GM18858 (cell line): Measurements from ENCODE around the gene CRY2.

ENCODE experiments used
- ATAC-seq: cut with Tn5 transposase; IDR thresholded peaks from one replicate; pipeline ENCODE4 v1.9.1; 2021; ENCODE audit not compliant: unreplicated experiment

Gene CRY2

GRCh38 chr11:45847911-45848316, 639 bp downstream of the CRY2 start:
- no peak for ATAC-seq

DNA sequence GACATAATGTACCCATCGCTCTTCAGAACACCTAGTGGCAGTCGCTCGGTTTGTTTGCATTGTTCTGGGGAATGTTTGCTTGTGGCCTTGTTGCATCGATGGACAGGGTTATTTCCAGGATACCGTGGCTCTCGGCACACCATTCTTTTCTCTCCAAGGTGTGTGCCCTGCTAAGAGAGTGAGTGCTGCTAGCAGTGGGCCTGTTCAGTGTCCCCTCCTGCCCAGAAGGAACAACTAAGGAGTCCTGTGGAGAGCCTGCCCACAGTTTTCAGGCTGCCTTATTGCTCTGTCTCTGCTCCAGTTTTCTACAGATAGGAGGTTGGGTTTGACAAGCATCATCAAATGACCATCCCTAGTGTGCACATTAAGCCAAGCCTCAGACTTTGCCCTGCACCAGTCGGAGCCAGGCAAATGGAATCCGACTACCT, 1.4 kb downstream of the CRY2 start:
- ATAC-seq: no peak

DNA sequence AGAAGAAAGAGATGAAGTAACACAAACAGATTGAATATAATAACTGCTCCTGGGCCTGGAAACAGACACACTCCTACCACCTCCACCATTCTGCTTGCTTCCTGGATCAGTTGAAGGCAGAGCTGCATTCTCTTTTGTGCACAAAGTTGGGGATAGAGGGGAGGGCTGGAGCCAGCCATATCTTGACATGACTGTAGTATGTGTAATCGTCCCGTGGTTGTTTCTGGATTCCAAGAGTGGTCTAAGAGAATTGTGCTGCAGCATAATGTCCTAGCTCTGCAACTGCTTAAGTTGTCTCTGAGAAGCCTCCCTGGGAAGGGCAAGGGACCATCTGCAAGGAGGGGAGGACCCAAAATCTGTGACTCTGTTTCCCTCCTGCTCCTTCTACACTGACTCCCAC, 3.2 kb downstream of the CRY2 start:
- no peak for ATAC-seq

DNA sequence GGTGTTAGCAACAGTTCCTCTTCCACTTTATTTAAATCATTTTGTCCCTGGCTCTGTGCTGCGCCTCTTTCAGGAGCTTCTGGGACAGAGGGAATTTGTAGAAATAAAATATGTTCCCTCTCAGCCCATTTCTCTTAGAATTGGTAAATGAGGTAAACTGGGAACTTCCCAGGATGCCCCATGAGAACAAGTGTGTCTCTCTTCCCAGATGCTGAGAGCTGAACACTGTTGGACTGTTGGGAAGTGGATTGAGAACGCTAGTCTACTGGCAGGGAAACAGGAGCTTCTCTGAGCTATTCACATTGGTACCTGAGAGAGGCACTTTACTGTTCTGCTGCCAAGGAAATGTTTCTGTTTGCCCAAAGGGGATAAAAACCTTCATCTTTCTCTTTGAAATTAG, 4.0 kb downstream of the CRY2 start:
- no peak for ATAC-seq

- no peak for ATAC-seq
Measured at GRCh38 chr11:45852018-45852711, 4.9 kb downstream of the CRY2 start.

DNA sequence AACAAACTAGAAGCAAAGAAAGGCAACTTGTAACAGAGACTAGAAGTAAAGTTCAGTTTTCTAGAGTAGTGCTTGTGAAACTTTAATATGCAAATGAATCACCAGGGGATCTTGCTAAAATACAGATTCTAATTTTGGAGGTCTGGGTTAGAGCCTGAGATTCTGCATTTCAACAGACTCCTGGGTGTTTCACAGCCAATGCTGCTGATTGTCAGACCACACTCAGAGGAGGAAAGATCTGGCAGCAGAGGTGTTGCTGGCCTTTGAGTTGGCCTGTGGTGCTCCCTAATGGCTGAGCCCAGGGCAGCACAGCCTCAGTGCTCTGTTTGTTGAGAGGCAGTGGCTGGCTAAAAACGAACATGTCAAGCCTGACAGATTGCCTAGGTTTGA, 5.4 kb downstream of the CRY2 start:
- peak; percentile 56 for ATAC-seq

DNA sequence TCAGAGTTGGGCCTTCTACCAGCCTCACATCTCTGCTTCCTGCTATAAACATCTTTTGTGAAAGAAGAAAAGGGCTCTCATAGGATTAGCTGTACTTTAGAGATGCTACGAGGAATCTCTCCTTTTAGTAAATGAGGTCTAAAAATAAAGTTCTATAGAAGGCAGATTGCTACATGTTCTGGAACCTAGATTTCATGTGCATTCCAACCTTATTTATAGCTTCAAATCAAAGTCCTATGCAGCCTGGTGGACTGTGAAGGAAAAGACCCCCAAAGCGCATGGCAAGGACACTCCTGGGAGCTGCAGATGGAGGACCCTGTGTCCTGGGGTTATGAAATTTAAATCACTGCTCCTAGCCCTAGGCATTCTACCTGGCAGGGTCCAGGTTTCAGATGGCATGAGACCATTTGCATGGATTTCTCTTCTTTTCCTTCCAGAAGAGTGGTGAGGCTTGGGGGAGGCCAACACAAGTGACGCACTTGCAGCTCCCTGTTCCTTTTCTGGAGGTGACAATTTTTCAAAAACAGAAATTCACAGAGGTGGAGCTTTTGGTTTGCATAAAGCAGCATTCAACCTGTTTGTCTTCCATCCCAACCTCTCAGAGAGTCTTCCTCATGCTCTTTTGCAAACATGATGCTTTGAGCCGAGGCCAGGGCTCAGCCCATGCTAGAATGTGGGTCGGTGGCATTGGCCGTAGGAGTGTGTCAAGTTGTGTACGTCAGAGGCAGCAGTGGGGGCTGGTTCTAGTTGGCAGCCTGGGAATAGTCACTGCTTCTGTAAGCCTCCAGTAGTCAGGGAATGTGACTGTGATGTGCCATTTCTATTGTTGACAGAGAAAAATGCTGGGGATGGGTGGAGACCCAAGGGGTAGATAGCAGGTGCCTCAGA, 6.3 kb downstream of the CRY2 start:
- ATAC-seq: no peak

DNA sequence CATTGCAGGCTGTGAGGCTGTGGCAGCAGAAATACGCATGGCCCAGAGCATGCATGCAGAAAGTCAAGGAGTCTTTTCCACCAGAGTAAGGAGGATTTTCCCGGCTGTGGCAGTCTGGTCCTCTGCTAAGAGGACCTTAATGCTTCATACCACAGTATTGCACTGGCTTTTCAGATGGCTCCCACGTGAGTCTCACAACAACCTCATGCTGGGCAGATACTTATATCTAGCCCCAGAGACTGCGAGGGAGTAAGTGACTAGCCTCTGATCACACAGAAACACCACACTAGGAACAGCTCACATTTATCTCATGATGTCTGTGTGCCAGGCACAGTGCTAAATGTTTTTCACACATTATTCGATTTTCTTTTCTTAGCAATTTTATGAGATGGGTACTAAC, 8.0 kb downstream of the CRY2 start:
- no peak for ATAC-seq

- no peak for ATAC-seq
Measured at GRCh38 chr11:45856044-45856468, 8.8 kb downstream of the CRY2 start.

- ATAC-seq: no peak
Measured at GRCh38 chr11:45857961-45858474, 10.7 kb downstream of the CRY2 start.

GRCh38 chr11:45858751-45859398, 11.6 kb downstream of the CRY2 start:
- ATAC-seq: no peak

GRCh38 chr11:45859661-45860140, 12.4 kb downstream of the CRY2 start:
- no peak for ATAC-seq

GRCh38 chr11:45860348-45860747, 13.1 kb downstream of the CRY2 start:
- no peak for ATAC-seq

DNA sequence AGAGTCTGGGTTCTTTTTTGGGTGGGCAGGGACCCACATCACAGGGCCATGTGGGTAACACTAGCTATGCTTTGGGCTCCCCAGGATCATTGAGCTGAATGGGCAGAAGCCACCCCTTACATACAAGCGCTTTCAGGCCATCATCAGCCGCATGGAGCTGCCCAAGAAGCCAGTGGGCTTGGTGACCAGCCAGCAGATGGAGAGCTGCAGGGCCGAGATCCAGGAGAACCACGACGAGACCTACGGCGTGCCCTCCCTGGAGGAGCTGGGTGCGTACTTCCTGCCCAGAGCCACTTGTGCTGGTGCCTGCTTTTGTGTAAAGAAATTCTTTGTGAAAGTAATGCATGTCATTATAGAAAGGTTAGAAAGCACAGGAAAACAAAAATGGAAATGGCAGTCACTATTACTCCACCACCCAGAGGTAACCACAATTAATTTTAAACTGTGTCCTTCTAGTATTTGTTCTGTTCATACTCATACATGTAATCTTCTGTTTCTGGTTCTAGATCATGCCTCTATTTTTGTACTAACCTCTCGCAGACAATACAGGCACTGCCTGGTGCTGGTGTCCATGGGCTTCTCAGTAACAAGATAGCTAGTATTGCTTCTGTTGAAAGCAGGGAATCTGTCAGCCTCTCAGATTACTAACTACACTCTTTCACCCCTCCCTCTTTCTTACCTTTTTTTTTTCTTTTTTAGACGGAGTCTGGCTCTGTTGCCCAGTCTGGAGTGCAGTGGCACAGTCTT, 13.7 kb downstream of the CRY2 start:
- no peak for ATAC-seq

DNA sequence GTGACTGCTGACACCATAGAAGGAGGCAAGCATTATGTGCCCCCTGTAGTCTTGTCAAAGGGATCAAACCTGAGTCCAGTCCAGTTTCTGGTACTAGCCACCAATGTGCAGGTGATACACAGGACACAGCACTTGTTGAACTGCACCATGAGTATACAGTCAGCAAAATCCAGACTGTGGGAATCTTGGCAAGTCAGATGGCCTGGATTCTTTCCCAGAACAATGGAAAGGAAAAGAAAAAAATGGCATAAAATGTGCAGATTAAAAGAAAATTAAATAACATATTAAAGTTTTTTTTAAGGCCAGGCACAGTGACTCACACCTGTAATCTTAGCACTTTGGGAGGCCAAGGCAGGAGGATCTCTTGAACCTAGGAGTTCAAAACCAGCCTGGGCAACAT, 16.8 kb downstream of the CRY2 start:
- ATAC-seq: no peak

DNA sequence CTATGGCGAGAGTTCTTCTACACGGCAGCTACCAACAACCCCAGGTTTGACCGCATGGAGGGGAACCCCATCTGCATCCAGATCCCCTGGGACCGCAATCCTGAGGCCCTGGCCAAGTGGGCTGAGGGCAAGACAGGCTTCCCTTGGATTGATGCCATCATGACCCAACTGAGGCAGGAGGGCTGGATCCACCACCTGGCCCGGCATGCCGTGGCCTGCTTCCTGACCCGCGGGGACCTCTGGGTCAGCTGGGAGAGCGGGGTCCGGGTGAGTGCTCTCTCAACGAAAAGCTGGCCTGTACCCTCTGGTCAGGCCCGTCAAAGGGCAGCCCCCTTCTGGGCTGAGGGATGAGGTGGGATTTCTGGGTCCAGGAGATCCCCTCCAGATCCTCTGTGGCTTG, 22.3 kb downstream of the CRY2 start:
- ATAC-seq: no peak

DNA sequence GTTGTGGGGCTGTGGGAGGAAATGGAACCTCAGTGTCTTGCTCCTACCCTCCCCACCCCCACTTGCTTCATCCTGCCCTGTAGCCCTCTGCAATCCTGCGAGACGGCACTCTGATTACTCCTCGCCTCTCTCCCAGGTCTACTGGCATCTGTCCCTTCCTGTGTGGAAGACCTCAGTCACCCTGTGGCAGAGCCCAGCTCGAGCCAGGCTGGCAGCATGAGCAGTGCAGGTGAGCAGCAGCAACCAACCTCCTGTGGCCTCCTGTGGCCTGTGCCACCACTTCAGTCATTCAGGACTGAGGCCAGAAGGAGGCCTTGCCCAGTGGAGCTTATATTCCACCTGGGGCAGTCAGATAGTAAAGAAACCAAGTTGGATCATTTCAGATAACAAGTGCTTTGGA, 23.4 kb downstream of the CRY2 start:
- no peak for ATAC-seq

DNA sequence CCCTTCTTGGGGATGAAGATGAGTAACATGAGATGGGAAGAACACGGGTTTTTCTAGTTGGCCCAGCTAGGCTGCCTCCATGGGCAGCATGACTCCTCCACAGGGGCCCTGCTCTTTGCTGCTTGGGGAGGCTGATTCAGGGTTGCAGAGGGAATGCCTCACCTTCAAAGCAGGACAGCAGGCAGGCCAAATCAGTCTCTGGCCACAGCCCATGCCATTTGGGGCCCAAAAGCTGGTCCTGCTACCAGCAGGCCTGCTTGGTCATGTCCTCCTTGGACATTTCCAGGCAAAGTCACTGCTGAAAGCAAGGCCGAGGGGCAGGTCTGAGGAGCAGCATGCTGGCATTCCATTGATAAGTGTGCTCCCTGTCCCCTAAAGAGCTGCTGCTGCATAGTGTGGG, 24.4 kb downstream of the CRY2 start:
- ATAC-seq: no peak

- ATAC-seq: no peak
Measured at GRCh38 chr11:45872651-45873356, 25.5 kb downstream of the CRY2 start.

GRCh38 chr11:45876401-45876800, 29.1 kb downstream of the CRY2 start:
- ATAC-seq: no peak
